KMS-11 (cell line): Measurements from ENCODE around the gene URAD.

Experiments
- H2AFZ ChIP-seq: fragments of 200-600 bp; sonication (generic); 2 replicates; pipeline ENCODE4 v1.6.1; 2016; ENCODE audit warnings: antibody characterized with exemption, mixed run types, low read depth
- H3K27ac ChIP-seq: fragments of 200-600 bp; sonication (generic); 2 replicates; pipeline ENCODE4 v1.6.1; 2016; ENCODE audit warnings: mild to moderate bottlenecking, mixed run types
- H3K27me3 ChIP-seq: fragments of 200-600 bp; sonication (generic); 2 replicates; pipeline ENCODE4 v1.6.1; 2017; ENCODE audit warnings: mild to moderate bottlenecking, low read depth, mixed run types, moderate library complexity; ENCODE audit not compliant: insufficient read depth
- H3K36me3 ChIP-seq: fragments of 200-600 bp; sonication (generic); 2 replicates; pipeline ENCODE4 v1.6.1; 2017; ENCODE audit warnings: mild to moderate bottlenecking, mixed run types; ENCODE audit not compliant: insufficient read depth
- H3K4me1 ChIP-seq: fragments of 200-600 bp; sonication (generic); 2 replicates; pipeline ENCODE4 v1.6.1; 2016; ENCODE audit warnings: mild to moderate bottlenecking, low read depth, mixed run types; ENCODE audit not compliant: poor library complexity, severe bottlenecking
- H3K4me2 ChIP-seq: fragments of 200-600 bp; sonication (generic); 2 replicates; pipeline ENCODE4 v1.7.0; 2016; ENCODE audit warnings: mild to moderate bottlenecking, mixed run types
- H3K4me3 ChIP-seq: fragments of 200-600 bp; sonication (generic); IDR thresholded peaks from 2 replicates; pipeline ENCODE4 v1.6.1; 2017; ENCODE audit warnings: low read depth, low read length, mixed read lengths; ENCODE audit not compliant: insufficient read depth
- H3K79me2 ChIP-seq: fragments of 200-600 bp; sonication (generic); 2 replicates; pipeline ENCODE4 v1.6.1; 2016; ENCODE audit warnings: low read depth, mixed run types; ENCODE audit not compliant: insufficient read depth
- H3K9ac ChIP-seq: fragments of 200-600 bp; sonication (generic); 2 replicates; pipeline ENCODE4 v1.6.1; 2016; ENCODE audit warnings: mild to moderate bottlenecking, mixed run types
- H4K20me1 ChIP-seq: fragments of 200-600 bp; sonication (generic); 2 replicates; pipeline ENCODE4 v1.6.1; 2016; ENCODE audit warnings: mild to moderate bottlenecking, mixed run types; ENCODE audit not compliant: insufficient read depth
- TF ChIP-seq, protein P1 (sequence below): fragments of 200-600 bp; sonication (generic); conservative IDR thresholded peaks from 2 replicates; pipeline ENCODE4 v1.6.1; 2017; ENCODE audit warnings: low read depth, mild to moderate bottlenecking, antibody characterized with exemption, low read length, moderate library complexity, mixed read lengths

The URAD gene

DNA sequence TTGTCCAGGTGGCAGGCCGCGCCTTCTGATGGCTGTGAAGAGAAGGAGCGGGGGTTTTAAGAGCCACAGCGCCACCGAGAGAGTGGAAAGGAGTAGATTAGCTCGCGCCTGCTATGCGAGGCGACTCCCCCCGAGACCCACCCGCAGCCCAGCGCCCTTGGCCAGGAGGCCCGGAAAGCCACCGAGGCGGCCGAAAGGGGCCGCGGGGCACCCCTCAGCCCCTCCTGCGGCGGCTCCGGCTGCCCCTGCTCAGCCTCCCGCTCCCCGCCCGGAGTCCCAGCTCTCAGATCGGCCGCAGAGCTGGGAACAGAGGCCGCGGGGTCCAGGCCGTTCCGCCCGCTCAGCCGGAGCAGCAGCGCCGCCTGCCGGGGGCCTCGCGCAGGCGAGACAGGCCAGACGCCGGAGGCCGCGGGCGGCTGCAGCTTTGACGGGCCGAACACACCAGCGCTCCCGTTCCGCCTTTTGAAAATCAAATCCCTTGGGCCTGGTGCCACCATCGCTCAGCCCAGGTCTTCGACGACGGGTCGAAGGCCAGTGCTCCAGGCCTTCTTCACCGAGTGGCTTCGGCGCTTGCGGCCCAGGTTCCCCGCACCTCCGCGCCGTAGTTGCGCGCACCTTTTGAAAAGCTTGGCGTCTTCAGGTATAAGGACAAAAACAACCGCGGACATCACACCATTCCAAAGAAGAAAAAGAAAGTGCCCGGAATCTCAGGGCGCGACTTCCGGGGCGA, 34.7 kb downstream of the URAD start:
- H2AFZ ChIP-seq, result peak overlapping the region; percentile 78

DNA sequence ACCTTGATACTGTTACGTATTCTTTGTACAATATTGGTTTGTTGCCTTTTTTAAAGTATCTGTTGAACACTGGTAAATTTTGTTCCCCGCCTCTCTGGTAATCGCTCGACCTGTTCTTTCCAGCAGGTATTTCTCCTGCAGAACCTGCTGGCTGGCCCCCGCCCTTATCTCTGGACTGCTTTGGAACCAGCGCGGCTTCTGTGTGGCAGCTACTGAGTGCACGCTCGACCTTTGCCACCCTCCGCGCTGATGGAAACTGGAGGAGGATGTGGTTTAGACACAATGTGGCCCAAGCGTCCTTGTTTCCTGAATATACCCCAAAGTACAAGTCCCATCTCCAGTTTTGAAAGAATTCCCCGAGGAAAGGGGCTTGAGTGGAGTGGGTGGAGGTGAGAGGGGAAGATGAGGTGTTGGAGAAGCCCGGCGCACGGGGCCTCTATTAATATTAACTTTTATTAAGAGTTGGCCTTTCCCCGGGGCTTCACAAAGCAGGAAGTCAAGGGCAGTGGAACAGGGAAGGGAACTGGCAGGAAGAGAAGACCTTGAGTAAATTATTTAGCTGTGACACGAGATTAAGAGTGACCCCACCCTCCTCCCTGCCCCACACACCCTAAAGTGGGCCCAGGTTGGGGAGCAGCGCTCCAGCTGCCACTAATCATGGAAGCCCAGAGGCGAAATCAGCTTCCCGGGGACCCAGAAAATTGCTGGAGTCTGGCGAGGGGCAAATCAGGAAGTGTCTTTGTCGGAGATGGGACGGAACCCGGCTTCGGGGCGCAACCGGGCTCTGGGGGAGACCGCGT, 35.4 kb downstream of the URAD start:
- Histone ChIP-seq H3K36me3 (no peaks in the 10 kb centered on the region), H3K4me2 (peak overlapping the region; percentile 44; the same call in 1 of the 2 replicates), H3K4me3 (no peak overlapping the region)

More for the DNA sequence above, 34.7 kb downstream of the URAD start:
- H3K36me3 ChIP-seq, result no peaks in the 10 kb centered on the region
- TF ChIP-seq, protein P1, sequence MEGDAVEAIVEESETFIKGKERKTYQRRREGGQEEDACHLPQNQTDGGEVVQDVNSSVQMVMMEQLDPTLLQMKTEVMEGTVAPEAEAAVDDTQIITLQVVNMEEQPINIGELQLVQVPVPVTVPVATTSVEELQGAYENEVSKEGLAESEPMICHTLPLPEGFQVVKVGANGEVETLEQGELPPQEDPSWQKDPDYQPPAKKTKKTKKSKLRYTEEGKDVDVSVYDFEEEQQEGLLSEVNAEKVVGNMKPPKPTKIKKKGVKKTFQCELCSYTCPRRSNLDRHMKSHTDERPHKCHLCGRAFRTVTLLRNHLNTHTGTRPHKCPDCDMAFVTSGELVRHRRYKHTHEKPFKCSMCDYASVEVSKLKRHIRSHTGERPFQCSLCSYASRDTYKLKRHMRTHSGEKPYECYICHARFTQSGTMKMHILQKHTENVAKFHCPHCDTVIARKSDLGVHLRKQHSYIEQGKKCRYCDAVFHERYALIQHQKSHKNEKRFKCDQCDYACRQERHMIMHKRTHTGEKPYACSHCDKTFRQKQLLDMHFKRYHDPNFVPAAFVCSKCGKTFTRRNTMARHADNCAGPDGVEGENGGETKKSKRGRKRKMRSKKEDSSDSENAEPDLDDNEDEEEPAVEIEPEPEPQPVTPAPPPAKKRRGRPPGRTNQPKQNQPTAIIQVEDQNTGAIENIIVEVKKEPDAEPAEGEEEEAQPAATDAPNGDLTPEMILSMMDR, result peak; percentile 68
- no peaks in the 10 kb centered on the region for H3K27me3 ChIP-seq
- H3K4me2 ChIP-seq, result peak overlapping the region; percentile 44; the same call in 1 of the 2 replicates
- H3K27ac ChIP-seq, result no peak overlapping the region
- H3K4me3 ChIP-seq, result no peak overlapping the region
- no peaks in the 10 kb centered on the region for H3K79me2 ChIP-seq
- H4K20me1 ChIP-seq, result no peaks in the 10 kb centered on the region
- H3K9ac ChIP-seq, result peak overlapping the region; percentile 47; the same call in 1 of the 2 replicates
- H3K4me1 ChIP-seq, result no peaks in the 10 kb centered on the region

DNA sequence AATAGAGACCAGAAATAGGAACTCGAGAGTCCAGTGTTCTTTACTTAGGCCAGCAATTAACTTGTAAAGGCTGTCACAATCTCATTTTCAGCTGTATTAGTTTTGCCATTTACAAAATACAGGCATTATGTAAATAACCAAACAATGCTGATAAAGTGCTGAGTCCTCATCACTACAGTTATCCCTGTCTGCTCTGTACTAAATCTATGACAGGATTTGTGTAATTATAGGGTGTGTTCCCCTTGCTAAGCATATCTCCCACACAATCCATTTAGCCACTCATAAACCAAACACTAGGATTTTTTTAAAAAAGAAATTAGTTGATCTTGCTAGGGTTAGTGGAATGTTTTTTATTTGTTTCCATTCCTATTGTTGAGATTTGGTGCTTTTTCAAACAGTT, 45.5 kb downstream of the URAD start:
- no peak overlapping the region for H3K9ac ChIP-seq
- H3K4me2 ChIP-seq, result no peak overlapping the region
- no peak overlapping the region for H3K27ac ChIP-seq
- no peaks in the 10 kb centered on the region for H3K4me1 ChIP-seq
- no peak overlapping the region for H3K4me3 ChIP-seq
- H3K27me3 ChIP-seq, result no peaks in the 10 kb centered on the region
- no peaks in the 10 kb centered on the region for H4K20me1 ChIP-seq
- H3K36me3 ChIP-seq, result no peaks in the 10 kb centered on the region
- H2AFZ ChIP-seq, result no peak overlapping the region
- TF ChIP-seq, protein P1, result no peak
- H3K79me2 ChIP-seq, result no peaks in the 10 kb centered on the region

More for the DNA sequence above, 35.4 kb downstream of the URAD start:
- Histone ChIP-seq H3K27me3 (no peaks in the 10 kb centered on the region), H2AFZ (peak overlapping the region; percentile 78), H4K20me1 (no peaks in the 10 kb centered on the region), H3K79me2 (no peaks in the 10 kb centered on the region), H3K4me1 (no peaks in the 10 kb centered on the region), H3K9ac (peak overlapping the region; percentile 47; the same call in 1 of the 2 replicates), H3K27ac (no peak overlapping the region)
- TF ChIP-seq, protein P1, result no peak

DNA sequence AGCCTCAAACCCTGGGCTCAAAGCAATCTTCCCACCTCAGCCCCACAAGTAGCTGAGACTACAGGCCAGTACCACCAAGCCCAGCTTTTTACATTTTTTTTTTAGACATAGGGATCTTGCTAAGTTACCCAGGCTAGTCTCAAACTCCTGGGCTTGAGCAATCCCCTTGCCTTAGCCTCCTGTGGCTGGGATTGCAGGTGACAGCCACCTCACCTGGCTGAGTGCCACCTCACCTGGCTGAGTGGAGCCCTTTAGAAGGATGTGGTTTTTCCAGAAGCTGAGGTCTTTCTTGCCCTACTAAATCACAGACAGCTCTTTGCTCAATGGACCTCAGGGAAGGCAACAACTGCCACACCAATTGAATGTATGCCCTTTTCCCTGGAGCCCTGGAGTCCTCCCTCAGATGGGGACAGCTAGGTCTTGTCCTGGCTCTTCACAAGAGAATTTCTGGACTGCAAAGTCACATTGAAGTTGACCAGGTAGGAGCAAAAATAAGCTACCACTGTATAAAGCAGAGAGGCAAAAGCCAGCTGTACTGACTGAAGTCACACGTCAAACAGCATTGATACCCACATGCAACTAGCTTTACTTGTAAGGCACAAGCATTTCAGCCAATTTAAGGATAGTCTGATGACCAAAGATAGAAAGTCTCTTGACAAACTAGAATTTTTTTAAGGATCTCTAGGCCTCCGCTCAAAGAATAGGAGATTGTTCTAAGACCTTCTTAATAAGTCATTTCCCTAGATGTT, 54.7 kb downstream of the URAD start:
- no peak overlapping the region for H3K4me2 ChIP-seq
- TF ChIP-seq, protein P1, result no peak
- no peak overlapping the region for H2AFZ ChIP-seq
- no peaks in the 10 kb centered on the region for H4K20me1 ChIP-seq
- H3K4me3 ChIP-seq, result no peak overlapping the region
- H3K27me3 ChIP-seq, result no peaks in the 10 kb centered on the region
- no peaks in the 10 kb centered on the region for H3K79me2 ChIP-seq
- no peak overlapping the region for H3K9ac ChIP-seq
- H3K36me3 ChIP-seq, result no peaks in the 10 kb centered on the region
- H3K27ac ChIP-seq, result no peak overlapping the region
- H3K4me1 ChIP-seq, result no peaks in the 10 kb centered on the region
